Esophagus squamous epithelium (tissue), 4 donors: Measurements from ENCODE around the gene PHC1.

Source experiments
- CTCF ChIP-seq, 6 experiments: fragments of 450-650 bp in 4 of 6; fragments of 200-600 bp in 2 of 6; sonication (generic) in 2 of 6; IDR thresholded peaks; one replicate each; pipeline ENCODE4 v1.5.1; 2016 to 2019; ENCODE audit warnings: antibody characterized with exemption in 6 of 6, mild to moderate bottlenecking in 4 of 6, moderate library complexity in 4 of 6
- POLR2A ChIP-seq, 4 donors: fragments of 450-650 bp; IDR thresholded peaks; one replicate each; pipeline ENCODE4 v1.6.1; 2017; ENCODE audit warnings: antibody characterized with exemption in 4 of 4, mild to moderate bottlenecking in 4 of 4, moderate library complexity in 3 of 4

- TF ChIP-seq CTCF (IDR thresholded peaks at IDR 0.05) (no peak), POLR2A (IDR thresholded peaks at IDR 0.05) (no peak)
These were observed 47.9 kb upstream of the PHC1 start for GRCh38 chr12:8866429-8866828.
